GM12878 (cell line): ENCODE data around the gene SNTA1. TPM values are rescaled to one million over a fixed set of nuclear protein-coding genes. Genes with fewer than 3 reads are reported as not detected.

Experiments used
- ATAC-seq: fragments of 200-7000 bp; cut with Tn5 transposase; 3 replicates; pipeline ENCODE4 v1.9.1; 2020; ENCODE audit warnings: mild to moderate bottlenecking, moderate library complexity
- BruUV-seq: library from RNA; stranded (reverse); fragments of 400-500 nt; replicated peaks from 2 replicates; lab custom pipeline; 2021; lab: Mats Ljungman, UMichigan
- CTCF ChIA-PET: fragments of 300-600 bp; sonication (Branson Sonifier 250); formaldehyde crosslinking; extraction: SDS; loops from one replicate; lab custom pipeline; 2021; ENCODE audit warnings: inconsistent platforms; lab: Yijun Ruan, JAX
- POLR2A ChIA-PET: fragments of 350-600 bp; formaldehyde crosslinking; extraction: SDS; loops from one replicate; lab custom pipeline; 2021; ENCODE audit warnings: inconsistent platforms; lab: Charles Lee
- RAD21 ChIA-PET: fragments of 300-600 bp; sonication (Branson Sonifier 250); formaldehyde crosslinking; loops from one replicate; lab custom pipeline; 2023; ENCODE audit warnings: antibody characterized with exemption; ENCODE audit not compliant: unreplicated experiment; lab: Charles Lee
- SMC1A ChIA-PET: fragments of 300-600 bp; sonication (Branson Sonifier 250); formaldehyde crosslinking; loops from one replicate; lab custom pipeline; 2023; ENCODE audit not compliant: unreplicated experiment, uncharacterized antibody; lab: Charles Lee
- DNase-seq: peaks from one replicate; pipeline ENCODE4 v3.0.0-alpha.2; 2011; ENCODE audit warnings: low read depth, low spot score
- FAIRE-seq: peaks from 3 replicates; lab custom pipeline; 2011; peaks lifted over from hg19 to GRCh38; lab: Jason Lieb, UNC
- H2AFZ ChIP-seq: 2 replicates; pipeline ENCODE4 v1.6.0; 2011; ENCODE audit warnings: low read depth, low read length, control low read depth; ENCODE audit not compliant: control insufficient read depth
- H3K27ac ChIP-seq: 2 replicates; pipeline ENCODE4 v1.5.1; 2011; ENCODE audit warnings: control low read depth; ENCODE audit not compliant: control insufficient read depth, insufficient read depth
- H3K27me3 ChIP-seq, 2 experiments: replicated peaks in 1 of 2; 2 replicates each; pipeline versions ENCODE4 v1.6.0 to v1.6.1; 2011; ENCODE audit warnings: low read length in 1 of 2; ENCODE audit not compliant: control insufficient read depth in 2 of 2, insufficient read depth in 2 of 2
- H3K36me3 ChIP-seq, 2 experiments: 2 replicates each; pipeline ENCODE4 v1.5.1; 2011; ENCODE audit warnings: low read length in 1 of 2; ENCODE audit not compliant: control insufficient read depth in 2 of 2, insufficient read depth in 2 of 2
- H3K4me1 ChIP-seq: 2 replicates; pipeline ENCODE4 v1.6.1; 2011; ENCODE audit warnings: mild to moderate bottlenecking, low read length, moderate library complexity, mixed read lengths; ENCODE audit not compliant: control insufficient read depth, insufficient read depth
- H3K4me2 ChIP-seq: 2 replicates; pipeline ENCODE4 v1.6.0; 2011; ENCODE audit warnings: control low read depth; ENCODE audit not compliant: control insufficient read depth, insufficient read depth
- H3K4me3 ChIP-seq: fragments of 200-600 bp; sonication (generic); 2 replicates; pipeline ENCODE4 v1.5.1; 2016
- H3K79me2 ChIP-seq: 2 replicates; pipeline ENCODE4 v1.6.0; 2011; ENCODE audit warnings: low read length; ENCODE audit not compliant: control insufficient read depth, insufficient read depth
- H3K9ac ChIP-seq: 2 replicates; pipeline ENCODE4 v1.8.0; 2011; ENCODE audit warnings: low read length, control low read depth, mixed read lengths; ENCODE audit not compliant: control insufficient read depth, insufficient read depth
- H3K9me3 ChIP-seq: replicated peaks from 3 replicates; pipeline ENCODE4 v1.5.1; 2011; ENCODE audit warnings: mild to moderate bottlenecking, low read length; ENCODE audit not compliant: control insufficient read depth, insufficient read depth
- H4K20me1 ChIP-seq: 2 replicates; pipeline ENCODE4 v1.6.0; 2011; ENCODE audit not compliant: control insufficient read depth, insufficient read depth
- NFYB ChIP-seq: IDR thresholded peaks from 2 replicates; pipeline ENCODE4 v1.6.1; 2011; ENCODE audit warnings: low read depth, mild to moderate bottlenecking, low read length, improper control_type of control experiment, moderate library complexity; ENCODE audit not compliant: insufficient read depth
- PKNOX1 ChIP-seq: fragments of 450-650 bp; IDR thresholded peaks from 2 replicates; pipeline ENCODE4 v1.6.1; 2016; ENCODE audit warnings: mild to moderate bottlenecking
- RELB ChIP-seq: fragments of 450-650 bp; IDR thresholded peaks from 2 replicates; pipeline ENCODE4 v1.6.1; 2017; ENCODE audit warnings: low read depth, mild to moderate bottlenecking, moderate library complexity
- TARDBP ChIP-seq: IDR thresholded peaks from 2 replicates; pipeline ENCODE4 v1.6.1; 2016; ENCODE audit warnings: borderline replicate concordance
- WGBS: methylation state at CpG from one replicate; pipeline ENCODE4 v1.1.6; 2016; ENCODE audit warnings: low lambda C conversion rate; ENCODE audit not compliant: insufficient replicate concordance, insufficient coverage; ENCODE audit errors: missing lambda C conversion rate; 5-methylcytosine and 5-hydroxymethylcytosine counted together
- in situ Hi-C: fragments of 300-500 bp; cut with MboI; formaldehyde crosslinking; loops from 9 replicates; pipeline ENCODE4 v1.14.3; 2018; ENCODE audit warnings: mixed read lengths
- intact Hi-C: fragments of 100-400 bp; cut with micrococcal nuclease; formaldehyde crosslinking; loops from one replicate; pipeline ENCODE4 v1.14.2; 2022; ENCODE audit not compliant: unreplicated experiment
- polyA plus RNA-seq, 11 experiments: library from polyadenylated mRNA; depleted of rRNA in 4 of 11; unstranded in 6 of 11; stranded (reverse) in 5 of 11; fragments of >200 nt; fragmentation: Nextera tagmentation in 4 of 11; fragmentation: Illumina TruSeq in 1 of 11; extraction: Ambion mirVana in 4 of 11; extraction: Trizol in 1 of 11; gene quantifications; 1 replicate in 1 of 11; 2 replicates in 10 of 11; pipeline versions ENCODE4 v1.2.1 to v1.2.3, GENCODE V29; 2011 to 2016; ENCODE audit warnings: inconsistent platforms in 2 of 11, missing spikeins in 2 of 11, low read depth in 1 of 11
- total RNA-seq, 4 experiments: library from RNA; depleted of rRNA in 3 of 4; stranded (reverse); fragments of >200 nt in 3 of 4; fragmentation: Illumina TruSeq in 1 of 4; extraction: Trizol in 1 of 4; gene quantifications; 2 replicates each; pipeline versions ENCODE4 v1.2.1 to v1.2.3, GENCODE V29; 2013 to 2021
- TF ChIP-seq, protein P1 (sequence below): IDR thresholded peaks from 2 replicates; pipeline ENCODE4 v1.6.1; 2011; ENCODE audit warnings: mild to moderate bottlenecking, low read depth, low read length, moderate library complexity; ENCODE audit not compliant: insufficient replicate concordance
- TF ChIP-seq, protein P2 (sequence below): fragments of 450-650 bp; IDR thresholded peaks from 2 replicates; pipeline ENCODE4 v1.6.1; 2017; ENCODE audit warnings: borderline replicate concordance

The SNTA1 gene
- total and polyA plus RNA-seq, 10 of the 15 experiments (the other 5 are each of a cell fraction or from before 2014, with no cell fraction given) = 0.26 to 5.1 (median 1.8) TPM

DNA sequence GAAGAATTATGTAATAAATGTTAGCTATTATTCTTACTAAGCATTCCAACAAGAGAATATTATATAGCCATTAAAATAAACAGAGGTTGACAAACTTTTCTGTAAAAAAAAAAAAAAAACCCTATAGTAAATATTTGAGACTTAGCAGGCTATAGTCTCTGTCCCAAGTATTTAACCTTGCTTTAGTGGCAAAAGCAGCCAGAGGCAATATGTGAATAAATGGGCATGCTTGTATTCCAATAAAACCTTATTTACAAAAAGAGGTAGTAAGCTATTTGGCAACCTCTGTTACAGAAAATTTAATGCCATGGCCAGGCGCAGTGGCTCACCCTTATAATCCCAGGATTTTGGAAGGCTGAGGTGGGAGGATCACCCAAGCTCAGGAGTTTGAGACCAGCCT is 56.9 kb downstream of the SNTA1 start:
- CTCF ChIA-PET = no interaction called here
- H2AFZ ChIP-seq = no peak overlapping the region
- intact Hi-C loops (no loop called here), in situ Hi-C loops (no loop called here)
- no TSS peak for BruUV-seq
- H4K20me1 ChIP-seq = no peaks in the 10 kb centered on the region; the same call in 1 of the 2 replicates
- peaks cover 3 to 16% of the 10 kb centered on the region in 2 experiments for H3K36me3 ChIP-seq
- TF ChIP-seq PKNOX1 (no peak), TARDBP (no peak), NFYB (no peak), RELB (no peak)
- TF ChIP-seq, protein P1, sequence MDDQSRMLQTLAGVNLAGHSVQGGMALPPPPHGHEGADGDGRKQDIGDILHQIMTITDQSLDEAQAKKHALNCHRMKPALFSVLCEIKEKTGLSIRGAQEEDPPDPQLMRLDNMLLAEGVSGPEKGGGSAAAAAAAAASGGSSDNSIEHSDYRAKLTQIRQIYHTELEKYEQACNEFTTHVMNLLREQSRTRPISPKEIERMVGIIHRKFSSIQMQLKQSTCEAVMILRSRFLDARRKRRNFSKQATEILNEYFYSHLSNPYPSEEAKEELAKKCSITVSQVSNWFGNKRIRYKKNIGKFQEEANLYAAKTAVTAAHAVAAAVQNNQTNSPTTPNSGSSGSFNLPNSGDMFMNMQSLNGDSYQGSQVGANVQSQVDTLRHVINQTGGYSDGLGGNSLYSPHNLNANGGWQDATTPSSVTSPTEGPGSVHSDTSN = no peak
- TF ChIP-seq, protein P2, sequence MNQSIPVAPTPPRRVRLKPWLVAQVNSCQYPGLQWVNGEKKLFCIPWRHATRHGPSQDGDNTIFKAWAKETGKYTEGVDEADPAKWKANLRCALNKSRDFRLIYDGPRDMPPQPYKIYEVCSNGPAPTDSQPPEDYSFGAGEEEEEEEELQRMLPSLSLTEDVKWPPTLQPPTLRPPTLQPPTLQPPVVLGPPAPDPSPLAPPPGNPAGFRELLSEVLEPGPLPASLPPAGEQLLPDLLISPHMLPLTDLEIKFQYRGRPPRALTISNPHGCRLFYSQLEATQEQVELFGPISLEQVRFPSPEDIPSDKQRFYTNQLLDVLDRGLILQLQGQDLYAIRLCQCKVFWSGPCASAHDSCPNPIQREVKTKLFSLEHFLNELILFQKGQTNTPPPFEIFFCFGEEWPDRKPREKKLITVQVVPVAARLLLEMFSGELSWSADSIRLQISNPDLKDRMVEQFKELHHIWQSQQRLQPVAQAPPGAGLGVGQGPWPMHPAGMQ = no peak
- no peak overlapping the region for H3K4me2 ChIP-seq
- no peak overlapping the region for H3K27ac ChIP-seq
- POLR2A ChIA-PET = interaction anchor here (0.6 kb wide), 1 partner anchor 92 kb away, joined by 5 read pairs; no protein-coding TSS in a partner anchor
- SMC1A ChIA-PET = no interaction called here
- H3K79me2 ChIP-seq = no peaks in the 10 kb centered on the region
- H3K4me1 ChIP-seq = no peaks in the 10 kb centered on the region
- 100% methylated on average over 1 of the region's 1 CpG for WGBS
- no peak overlapping the region for H3K9ac ChIP-seq
- DNase-seq = no peak
- H3K27me3 ChIP-seq = no peaks in the 10 kb centered on the region
- H3K9me3 ChIP-seq = no peaks in the 10 kb centered on the region
- RAD21 ChIA-PET = no interaction called here
- FAIRE-seq = no peak
- no peak overlapping the region for H3K4me3 ChIP-seq
- ATAC-seq = no peak
